Esophagus muscularis mucosa (tissue), 4 donors: ENCODE data around the gene C9orf72. TPM values are rescaled to one million over a fixed set of nuclear protein-coding genes. Genes with fewer than 3 reads are reported as not detected.

ENCODE experiments used
- DNase-seq: peaks from one replicate; pipeline ENCODE4 v3.0.0-alpha.2; 2017; ENCODE audit errors: extremely low spot score
- H3K27ac ChIP-seq, 4 donors: fragments of 200-600 bp; sonication (generic); replicated peaks in 1 of 4; 1 replicate in 3 of 4; 2 replicates in 1 of 4; pipeline ENCODE4 v1.5.1; 2016 to 2019; ENCODE audit warnings: mild to moderate bottlenecking in 1 of 4
- H3K27me3 ChIP-seq, 4 donors: fragments of 200-600 bp; sonication (generic); one replicate each; pipeline versions ENCODE4 v1.5.1 to v1.6.0; 2016 to 2019
- H3K36me3 ChIP-seq, 4 donors: fragments of 200-600 bp; sonication (generic); one replicate each; pipeline ENCODE4 v1.5.1; 2016 to 2019
- H3K4me1 ChIP-seq, 4 donors: fragments of 200-600 bp; sonication (generic); one replicate each; pipeline ENCODE4 v1.5.1; 2016 to 2019
- H3K4me3 ChIP-seq, 4 donors: fragments of 200-600 bp; sonication (generic); 1 replicate in 2 of 4; 2 replicates in 2 of 4; pipeline ENCODE4 v1.5.1; 2016 to 2019; ENCODE audit warnings: mild to moderate bottlenecking in 4 of 4, moderate library complexity in 1 of 4
- H3K9me3 ChIP-seq, 4 donors: fragments of 200-600 bp; sonication (generic); 1 replicate in 3 of 4; 2 replicates in 1 of 4; pipeline ENCODE4 v1.5.1; 2016 to 2019
- EP300 ChIP-seq: sonication (generic); formaldehyde crosslinking; IDR thresholded peaks from one replicate; pipeline ENCODE4 v1.6.1; 2017; ENCODE audit warnings: antibody characterized with exemption
- POLR2A ChIP-seq: fragments of 450-650 bp; IDR thresholded peaks from one replicate; pipeline ENCODE4 v1.6.1; 2017; ENCODE audit warnings: antibody characterized with exemption, moderate library complexity, mild to moderate bottlenecking, low read depth
- POLR2AphosphoS5 ChIP-seq, 2 donors: sonication (generic); formaldehyde crosslinking; IDR thresholded peaks; one replicate each; pipeline ENCODE4 v1.6.1; 2017; ENCODE audit warnings: antibody characterized with exemption in 2 of 2
- whole genome bisulfite sequencing: methylation state at CpG from one replicate; pipeline ENCODE4 v1.1.5; 2018; 5-methylcytosine and 5-hydroxymethylcytosine counted together
- intact Hi-C: fragments of 100-400 bp; cut with DNase I; formaldehyde crosslinking; loops from one replicate; pipeline ENCODE4 v1.15.1; 2023
- total RNA-seq, 4 donors: library from RNA; depleted of rRNA; stranded (reverse); fragments of >200 nt; gene quantifications; one replicate each; pipeline versions ENCODE4 v1.1.0 to v1.2.1, GENCODE V29; 2016
- TF ChIP-seq, protein P1 (sequence below), 3 experiments: fragments of 200-600 bp in 2 of 3; fragments of 450-650 bp in 1 of 3; sonication (generic) in 2 of 3; IDR thresholded peaks; one replicate each; pipeline ENCODE4 v1.5.1; 2017 to 2019; ENCODE audit warnings: antibody characterized with exemption in 3 of 3, mild to moderate bottlenecking in 2 of 3, moderate library complexity in 1 of 3

The C9orf72 gene
- total RNA-seq, 4 donors from 2014 or later, result 11.5 to 20.5 (median 14.6) TPM

DNA sequence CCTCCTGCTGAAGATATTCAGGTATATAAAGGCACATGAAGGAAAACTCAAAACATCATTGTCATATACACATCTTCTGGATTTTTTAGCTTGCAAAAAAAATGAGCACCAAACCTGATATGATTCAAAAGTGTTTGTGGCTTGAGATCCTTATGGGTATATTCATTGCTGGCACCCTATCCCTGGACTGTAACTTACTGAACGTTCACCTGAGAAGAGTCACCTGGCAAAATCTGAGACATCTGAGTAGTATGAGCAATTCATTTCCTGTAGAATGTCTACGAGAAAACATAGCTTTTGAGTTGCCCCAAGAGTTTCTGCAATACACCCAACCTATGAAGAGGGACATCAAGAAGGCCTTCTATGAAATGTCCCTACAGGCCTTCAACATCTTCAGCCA, 49.0 kb downstream of the C9orf72 start, which contains the start of gene IFNK:
TSS of gene IFNK (plus strand) at position 55 of the 400 bp plus-strand sequence. CDS start at position 102, 47 bp downstream.
- intact Hi-C loops, result loop anchor here (10.0 kb wide), 1 partner anchor 49 kb away; no protein-coding TSS in a partner anchor
- 89% methylated on average over 2 of the region's 2 CpGs for WGBS

DNA sequence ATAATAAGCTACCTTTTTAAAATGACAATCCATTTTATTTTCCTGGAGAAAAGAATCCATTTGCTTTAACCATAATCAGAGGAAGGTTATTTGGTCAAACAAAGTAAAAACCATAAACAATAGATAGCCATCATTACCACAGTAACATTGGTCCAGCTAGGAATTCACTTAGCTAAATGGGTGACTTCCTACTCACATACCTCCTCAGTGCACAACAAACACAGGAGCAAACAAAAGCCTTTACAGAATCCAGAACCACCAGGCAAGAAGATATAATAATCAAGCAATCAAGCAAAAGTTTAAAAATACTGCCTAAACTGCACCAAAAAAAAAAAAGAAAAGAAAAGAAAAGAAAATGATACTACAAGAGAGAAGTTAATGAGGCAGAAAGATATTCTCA, 50.1 kb downstream of the C9orf72 start:
- Histone ChIP-seq H3K27ac (no peak overlapping the region), H3K27me3 (no peaks in the 10 kb centered on the region), H3K9me3 (no peaks in the 10 kb centered on the region), H3K4me3 (no peak overlapping the region), H3K36me3 (no peaks in the 10 kb centered on the region), H3K4me1 (peaks cover 0 to 13% (median 10%) of the 10 kb centered on the region in 4 donors)
- no peak for TF ChIP-seq POLR2AphosphoS5 (IDR thresholded peaks at IDR 0.05)
- TF ChIP-seq POLR2A, result no peak
- TF ChIP-seq EP300, result no peak
- TF ChIP-seq, protein P1, sequence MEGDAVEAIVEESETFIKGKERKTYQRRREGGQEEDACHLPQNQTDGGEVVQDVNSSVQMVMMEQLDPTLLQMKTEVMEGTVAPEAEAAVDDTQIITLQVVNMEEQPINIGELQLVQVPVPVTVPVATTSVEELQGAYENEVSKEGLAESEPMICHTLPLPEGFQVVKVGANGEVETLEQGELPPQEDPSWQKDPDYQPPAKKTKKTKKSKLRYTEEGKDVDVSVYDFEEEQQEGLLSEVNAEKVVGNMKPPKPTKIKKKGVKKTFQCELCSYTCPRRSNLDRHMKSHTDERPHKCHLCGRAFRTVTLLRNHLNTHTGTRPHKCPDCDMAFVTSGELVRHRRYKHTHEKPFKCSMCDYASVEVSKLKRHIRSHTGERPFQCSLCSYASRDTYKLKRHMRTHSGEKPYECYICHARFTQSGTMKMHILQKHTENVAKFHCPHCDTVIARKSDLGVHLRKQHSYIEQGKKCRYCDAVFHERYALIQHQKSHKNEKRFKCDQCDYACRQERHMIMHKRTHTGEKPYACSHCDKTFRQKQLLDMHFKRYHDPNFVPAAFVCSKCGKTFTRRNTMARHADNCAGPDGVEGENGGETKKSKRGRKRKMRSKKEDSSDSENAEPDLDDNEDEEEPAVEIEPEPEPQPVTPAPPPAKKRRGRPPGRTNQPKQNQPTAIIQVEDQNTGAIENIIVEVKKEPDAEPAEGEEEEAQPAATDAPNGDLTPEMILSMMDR (IDR thresholded peaks at IDR 0.05), result no peak
- intact Hi-C loops, result loop anchor here (10.0 kb wide), 1 partner anchor 48 kb away; no protein-coding TSS in a partner anchor
- DNase-seq, result no peak

More for the DNA sequence above, 49.0 kb downstream of the C9orf72 start, which contains the start of gene IFNK:
- H3K9me3 ChIP-seq, result no peaks in the 10 kb centered on the region
- no peaks in the 10 kb centered on the region for H3K27me3 ChIP-seq
- no peak within 1 kb of the TSS for H3K27ac ChIP-seq
- H3K4me1 ChIP-seq, result peaks cover 0 to 13% (median 11%) of the 10 kb centered on the region in 4 donors
- peak; percentile 17 for DNase-seq
- no peaks in the 10 kb centered on the region for H3K36me3 ChIP-seq
- TF ChIP-seq POLR2A, result no peak
- no peak for TF ChIP-seq POLR2AphosphoS5 (IDR thresholded peaks at IDR 0.05)
- no peak for TF ChIP-seq EP300
- TF ChIP-seq, protein P1 (IDR thresholded peaks at IDR 0.05), result no peak
- H3K4me3 ChIP-seq, result no peak within 1 kb of the TSS

DNA sequence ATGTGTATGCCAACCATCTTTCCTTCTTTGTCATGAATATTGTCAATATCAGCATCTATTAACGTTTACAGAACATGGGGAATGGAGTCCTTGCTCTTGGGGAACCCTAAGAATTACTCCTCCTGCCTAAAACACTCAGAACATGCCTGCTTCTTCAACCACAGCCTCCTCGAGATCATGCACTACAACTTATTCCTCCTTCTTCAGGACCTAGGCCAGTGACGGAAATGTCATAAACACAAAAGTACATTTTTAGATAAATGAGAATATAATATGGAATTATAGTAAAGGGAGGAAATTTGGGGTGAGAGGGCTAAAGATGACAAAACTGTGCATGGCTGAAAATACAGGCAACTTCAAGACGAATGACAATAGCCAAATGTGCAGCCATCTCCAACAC, 52.3 kb downstream of the C9orf72 start:
- Histone ChIP-seq H3K9me3 (no peaks in the 10 kb centered on the region), H3K27me3 (no peaks in the 10 kb centered on the region), H3K4me1 (no peaks in the 10 kb centered on the region), H3K36me3 (no peaks in the 10 kb centered on the region), H3K4me3 (no peak overlapping the region), H3K27ac (no peak overlapping the region)
- DNase-seq, result no peak
- 89% methylated on average over 4 of the region's 4 CpGs for WGBS
- TF ChIP-seq, protein P1 (IDR thresholded peaks at IDR 0.05), result no peak
- TF ChIP-seq EP300 (no peak), POLR2AphosphoS5 (IDR thresholded peaks at IDR 0.05) (no peak), POLR2A (no peak)
- intact Hi-C loops, result loop anchor here (10.0 kb wide), 1 partner anchor 46 kb away; no protein-coding TSS in a partner anchor

DNA sequence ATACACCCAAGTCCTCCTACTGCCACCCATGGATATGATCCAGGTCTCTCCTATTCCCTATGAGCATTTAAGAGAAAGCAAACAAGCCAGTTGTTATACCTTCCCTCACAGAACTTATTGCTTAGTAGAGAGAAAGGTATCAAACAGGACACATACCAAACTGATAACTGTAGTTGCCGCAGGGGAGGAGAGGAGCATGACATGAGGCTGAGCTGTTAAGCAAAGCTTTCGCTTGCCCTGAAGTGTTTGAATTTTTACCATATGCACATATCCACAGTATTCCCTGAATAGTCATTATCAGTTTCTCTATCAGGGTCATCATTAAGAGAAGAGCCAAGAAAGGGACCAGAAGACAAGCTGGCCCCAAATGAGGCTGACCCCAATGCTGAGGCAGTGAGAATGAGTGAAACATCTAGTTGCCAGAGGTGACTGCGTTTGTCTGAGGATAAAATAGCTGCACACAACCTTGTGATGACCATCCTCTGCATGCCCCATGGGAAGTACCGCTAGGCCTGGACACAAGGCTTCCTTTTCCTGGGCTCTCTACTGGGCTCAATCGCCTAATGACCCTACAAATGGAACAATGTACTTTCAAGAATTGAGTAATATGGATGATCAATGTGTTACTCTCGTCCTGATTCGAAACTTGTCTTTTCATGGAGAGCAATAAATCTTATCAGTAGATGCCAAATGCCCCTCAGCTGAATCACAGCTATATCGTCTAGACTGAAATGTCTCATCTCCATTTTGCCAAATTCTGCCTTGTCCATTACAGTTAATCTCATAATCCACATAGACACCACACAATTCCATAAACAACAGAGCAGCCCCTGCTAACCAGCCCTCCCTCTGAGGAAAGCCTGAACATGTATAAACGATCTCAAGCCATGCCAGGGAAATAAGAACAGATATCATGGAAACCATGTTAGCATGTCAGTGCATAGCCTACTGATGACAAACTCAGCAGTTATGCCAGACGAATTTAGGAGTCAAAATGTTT, 53.5 kb downstream of the C9orf72 start:
- WGBS, result 91% methylated on average over 10 of the region's 10 CpGs
- Histone ChIP-seq H3K27ac (no peak overlapping the region), H3K4me3 (no peak overlapping the region), H3K27me3 (no peaks in the 10 kb centered on the region), H3K4me1 (peaks cover 0 to 5% (median 2%) of the 10 kb centered on the region in 4 donors), H3K36me3 (no peaks in the 10 kb centered on the region), H3K9me3 (no peaks in the 10 kb centered on the region)
- intact Hi-C loops, result loop anchor here (10.0 kb wide), 2 partner anchors 45 to 105 kb away; no protein-coding TSS in a partner anchor
- DNase-seq, result peak; percentile 37
- TF ChIP-seq, protein P1 (IDR thresholded peaks at IDR 0.05), result no peak
- no peak for TF ChIP-seq POLR2A
